Measurements from ENCODE around the gene MEGF6.

The MEGF6 gene

GRCh38 chr1:3470650-3471355 is 140.5 kb downstream of the MEGF6 start:
- no peak for DNase-seq (ENCODE audit: low read depth, low spot score)

- DNase-seq (ENCODE audit: low read depth, low spot score), result no peak
Measured at GRCh38 chr1:3469849-3470649, 141.3 kb downstream of the MEGF6 start.

GRCh38 chr1:3469104-3469848 is 142.0 kb downstream of the MEGF6 start:
- DNase-seq (ENCODE audit: low read depth, low spot score), result no peak

DNA sequence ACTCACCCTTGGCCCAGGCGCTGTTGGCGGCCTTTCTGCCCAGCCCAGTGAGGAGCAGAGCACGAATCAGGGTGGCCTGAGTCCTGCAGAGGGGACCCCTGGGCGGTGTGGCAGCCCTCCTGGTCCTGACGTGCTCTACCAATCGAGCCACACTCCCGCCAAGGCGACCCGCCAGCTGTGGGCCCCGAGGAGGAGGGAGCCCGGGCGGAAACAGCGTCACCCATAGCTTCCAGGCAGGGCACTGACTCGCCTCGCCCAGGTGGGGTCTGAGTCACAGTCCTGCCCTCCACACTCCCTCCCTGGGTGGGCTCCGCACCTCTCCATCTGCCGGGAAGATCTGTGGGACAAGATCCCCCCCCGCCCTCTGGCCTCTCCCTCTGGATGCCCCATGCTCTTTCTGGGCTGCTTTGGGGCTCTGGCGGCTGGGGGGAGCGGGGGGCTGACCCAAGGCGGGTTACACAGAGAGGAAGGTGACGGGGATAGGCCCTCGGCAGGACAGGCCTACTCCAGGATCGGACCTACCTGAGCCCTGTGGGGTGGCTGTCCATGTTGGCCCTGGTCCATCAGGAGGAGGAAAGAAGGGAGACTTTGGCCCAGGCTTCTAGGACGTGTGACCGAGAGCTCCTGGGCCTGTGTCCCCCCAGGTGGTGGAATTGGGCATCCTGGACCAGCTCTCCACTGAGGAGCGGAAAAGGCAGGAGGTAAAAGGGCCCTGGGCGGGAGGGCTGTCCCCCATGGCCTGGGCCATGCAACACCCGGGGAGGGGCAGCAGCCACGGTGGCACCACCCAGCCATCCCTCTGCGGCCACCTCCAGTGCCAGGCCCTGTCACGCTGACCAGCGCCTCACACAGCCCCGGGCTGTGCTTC is 142.8 kb downstream of the MEGF6 start:
- DNase-seq (ENCODE audit: low read depth, low spot score), result no peak

- no peak for DNase-seq (ENCODE audit: low read depth, low spot score)
Measured at GRCh38 chr1:3467096-3468036, 143.9 kb downstream of the MEGF6 start.

DNA sequence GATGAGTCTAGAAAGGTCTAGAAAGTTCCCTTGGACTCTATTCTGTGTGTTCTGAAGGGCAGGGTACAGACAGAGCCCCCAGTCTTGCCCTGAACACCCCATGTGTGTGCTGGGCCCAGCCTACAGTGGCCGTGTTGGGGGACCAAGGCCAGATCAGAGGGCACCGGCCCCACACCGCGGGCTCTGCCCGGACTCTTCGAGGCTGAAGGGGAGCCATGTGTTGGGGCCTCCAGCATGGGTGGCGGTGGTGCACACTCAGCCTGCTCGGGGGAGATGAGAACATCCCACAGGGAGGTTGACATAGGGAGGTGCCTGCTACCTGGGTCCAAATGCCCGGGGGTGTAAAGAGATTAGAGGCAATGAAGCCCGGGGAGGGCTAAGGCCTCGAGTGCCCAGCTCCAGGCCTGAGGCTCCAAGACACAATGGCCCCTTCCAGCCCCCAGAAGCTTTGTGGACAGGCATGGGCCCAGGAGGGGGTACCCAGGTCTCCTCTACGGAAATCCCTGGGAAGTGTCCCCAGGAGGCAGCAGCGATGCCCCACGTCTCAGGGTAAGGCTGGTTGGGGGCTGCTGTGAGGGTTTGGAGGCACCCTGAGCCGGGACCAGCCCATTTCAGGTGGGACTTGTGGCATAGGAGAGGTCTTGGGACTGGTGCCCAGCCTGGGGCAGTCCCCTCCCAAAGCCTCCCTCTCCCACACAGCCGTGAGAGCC is 144.8 kb downstream of the MEGF6 start:
- no peak for DNase-seq (ENCODE audit: low read depth, low spot score)

DNA sequence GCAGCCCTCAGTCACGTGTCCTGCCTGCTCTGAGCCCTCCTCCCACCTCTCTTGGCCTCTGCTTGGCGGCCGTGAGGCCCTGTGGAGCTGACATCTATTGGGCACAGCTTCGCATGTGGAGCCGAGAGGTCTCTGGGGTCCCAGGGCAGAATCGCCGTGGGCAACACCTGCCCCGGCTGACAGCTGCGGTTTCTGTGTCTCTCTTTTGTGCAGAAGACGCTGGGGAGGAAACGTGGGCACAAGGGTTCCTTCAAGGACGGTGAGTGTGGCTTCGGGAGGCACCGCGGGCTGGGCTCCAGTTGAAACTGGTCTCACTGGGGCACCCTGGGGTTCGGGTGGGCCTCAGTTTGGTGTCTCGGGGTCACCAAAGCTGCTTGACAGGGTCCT is 145.4 kb downstream of the MEGF6 start:
- no peak for DNase-seq (ENCODE audit: low read depth, low spot score)

GRCh38 chr1:3465091-3465934 is 146.0 kb downstream of the MEGF6 start:
- no peak for DNase-seq (ENCODE audit: low read depth, low spot score)

DNA sequence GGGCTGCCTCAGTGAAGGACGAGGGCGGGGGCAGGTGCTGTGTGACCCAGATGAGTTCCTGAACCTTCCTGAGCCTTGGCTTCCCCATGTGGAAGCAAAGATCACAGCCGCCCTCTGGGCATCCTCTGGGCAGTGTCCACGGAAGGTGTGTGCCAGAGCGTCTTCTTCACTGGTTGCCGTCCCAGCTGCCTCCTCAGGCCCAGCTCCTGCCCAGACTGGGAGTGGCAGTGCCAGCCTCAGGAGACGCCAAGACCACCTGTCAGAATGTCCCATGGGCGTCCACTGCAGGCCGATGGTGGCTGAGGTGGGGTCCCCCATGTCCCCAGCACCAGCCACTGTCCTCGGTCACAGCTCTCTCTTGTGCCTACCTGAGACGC is 146.7 kb downstream of the MEGF6 start:
- no peak for DNase-seq (ENCODE audit: low read depth, low spot score)

GRCh38 chr1:3463891-3464648 is 147.2 kb downstream of the MEGF6 start:
- DNase-seq (ENCODE audit: low read depth, low spot score), result no peak

DNA sequence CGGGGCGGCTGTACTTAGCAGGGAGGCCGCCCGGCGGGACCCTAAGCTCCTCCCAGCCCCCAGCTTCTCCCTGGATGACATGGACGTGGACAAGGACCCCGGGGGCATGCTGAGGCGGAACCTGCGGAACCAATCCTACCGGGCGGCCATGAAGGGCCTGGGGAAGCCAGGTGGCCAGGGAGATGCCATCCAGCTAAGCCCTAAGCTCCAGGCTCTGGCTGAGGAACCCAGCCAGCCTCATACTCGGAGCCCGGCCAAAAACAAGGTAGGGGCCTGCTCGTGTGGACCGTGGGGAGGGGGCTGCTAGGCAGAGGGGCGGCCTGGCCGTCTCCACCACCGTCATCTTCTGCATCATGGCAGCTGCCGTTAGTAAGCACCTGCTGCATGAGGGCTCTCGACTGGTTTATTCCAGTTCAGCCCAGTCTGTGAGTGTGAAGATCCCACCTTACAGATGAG is 147.9 kb downstream of the MEGF6 start:
- no peak for DNase-seq (ENCODE audit: low read depth, low spot score)

DNA sequence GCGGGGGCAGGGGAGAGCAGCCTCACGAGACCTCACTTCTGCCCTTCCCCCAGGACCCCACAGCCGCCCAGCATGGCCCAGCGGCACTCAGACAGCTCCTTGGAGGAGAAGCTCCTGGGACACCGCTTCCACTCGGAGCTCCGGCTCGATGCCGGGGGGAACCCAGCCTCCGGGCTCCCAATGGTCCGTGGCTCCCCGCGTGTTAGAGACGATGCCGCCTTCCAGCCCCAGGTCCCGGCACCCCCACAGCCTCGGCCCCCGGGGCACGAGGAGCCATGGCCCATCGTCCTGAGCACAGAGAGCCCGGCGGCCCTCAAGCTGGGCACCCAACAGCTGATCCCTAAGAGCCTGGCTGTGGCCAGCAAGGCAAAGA is 148.3 kb downstream of the MEGF6 start:
- no peak for DNase-seq (ENCODE audit: low read depth, low spot score)

GRCh38 chr1:3462356-3463012 is 148.8 kb downstream of the MEGF6 start:
- DNase-seq (ENCODE audit: low read depth, low spot score), result no peak

DNA sequence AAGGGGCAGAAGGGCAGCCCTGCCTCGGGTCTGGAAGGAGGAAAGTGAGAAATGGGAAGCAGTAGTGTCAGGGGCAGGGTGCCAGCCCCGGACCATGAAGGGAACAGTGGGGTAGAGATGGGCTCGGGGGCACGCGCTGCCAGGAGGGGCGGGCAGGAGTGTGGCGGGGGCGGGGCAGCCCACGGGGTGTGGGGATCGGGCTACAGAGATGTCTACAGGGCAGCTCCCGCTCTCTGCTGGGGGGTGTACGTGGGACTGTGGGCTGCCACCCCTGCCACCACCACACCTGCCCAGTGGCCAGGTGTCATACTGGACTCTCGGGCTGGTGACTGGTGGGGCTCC is 149.4 kb downstream of the MEGF6 start:
- no peak for DNase-seq (ENCODE audit: low read depth, low spot score)

DNA sequence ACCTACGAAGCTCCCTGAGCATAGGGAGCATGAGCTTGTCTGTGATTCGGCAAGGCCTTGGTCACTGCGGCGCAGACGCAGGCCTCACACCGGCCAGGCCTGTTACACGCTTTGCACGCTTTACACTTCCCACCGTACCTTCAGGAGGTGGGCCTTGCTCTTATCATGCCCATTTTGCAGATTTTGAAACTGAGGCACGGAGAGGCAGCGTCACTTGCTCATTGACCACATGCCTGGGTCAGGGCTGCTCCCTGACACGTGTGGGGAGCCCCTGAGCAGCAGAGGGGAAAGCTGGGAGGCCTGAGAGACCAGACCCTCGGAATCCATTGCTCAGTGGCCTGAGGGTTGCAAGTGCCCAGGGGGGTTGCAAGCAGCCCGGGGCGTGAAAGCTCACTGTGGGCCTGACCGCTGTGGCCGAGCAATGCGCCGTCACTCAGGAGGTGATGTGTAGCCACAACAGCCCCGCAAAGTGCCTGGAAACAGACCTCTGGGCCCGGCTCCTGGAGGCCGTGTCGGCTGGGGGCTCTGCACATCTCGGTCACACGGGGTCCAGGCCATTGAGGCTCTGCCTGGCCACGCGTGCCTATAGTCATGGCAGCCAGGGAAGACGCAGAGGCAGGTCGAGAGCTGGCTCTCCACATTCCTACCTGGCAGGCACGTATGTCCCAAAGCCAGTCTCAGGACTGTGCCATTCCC is 149.9 kb downstream of the MEGF6 start:
- no peak for DNase-seq (ENCODE audit: low read depth, low spot score)

DNA sequence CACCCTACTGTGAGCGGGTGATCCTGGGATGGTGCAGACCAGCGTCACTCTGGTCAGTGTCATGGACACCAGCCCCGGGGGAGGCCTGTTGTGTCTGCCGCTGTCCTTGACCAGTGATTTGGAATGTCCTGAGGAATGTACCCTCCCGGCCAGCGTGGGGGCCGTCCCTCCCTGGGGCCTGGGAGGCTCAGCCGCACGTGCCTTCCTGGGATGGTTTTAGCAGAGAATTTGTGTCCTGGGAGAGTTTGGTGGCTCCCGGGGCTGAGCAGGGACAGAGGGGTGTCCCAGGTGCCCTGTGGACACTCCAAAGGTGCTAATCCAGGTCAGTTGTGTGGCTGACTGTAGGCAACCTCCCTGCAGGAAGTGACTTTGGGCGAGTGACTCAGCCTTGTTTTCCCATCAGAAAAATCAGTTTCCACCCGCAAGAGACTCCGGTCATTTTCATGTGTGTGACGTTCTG is 150.6 kb downstream of the MEGF6 start:
- no peak for DNase-seq (ENCODE audit: low read depth, low spot score)

All from smooth muscle cell of the brain vasculature (primary cell).